H1 (cell line): ENCODE measurements around the gene PRR22. TPM values are rescaled to one million over a fixed set of nuclear protein-coding genes. Genes with fewer than 3 reads are reported as not detected.

Experiments used
- EGR1 ChIP-seq: IDR thresholded peaks from 2 replicates; pipeline ENCODE4 v1.6.1; 2011; ENCODE audit warnings: low read depth, low read length, borderline replicate concordance
- EP300 ChIP-seq, 2 experiments: IDR thresholded peaks; 1 replicate in 1 of 2; 2 replicates in 1 of 2; pipeline ENCODE4 v1.6.1; 2011 to 2012; ENCODE audit warnings: low read depth in 2 of 2, low read length in 2 of 2, mild to moderate bottlenecking in 2 of 2, borderline replicate concordance in 1 of 2, inconsistent platforms in 1 of 2, moderate library complexity in 1 of 2
- FOSL1 ChIP-seq: IDR thresholded peaks from 2 replicates; pipeline ENCODE4 v1.6.1; 2011; ENCODE audit warnings: mild to moderate bottlenecking, low read depth, low read length, moderate library complexity; ENCODE audit not compliant: insufficient read depth
- HDAC2 ChIP-seq, 2 experiments: fragments of 300-600 bp in 1 of 2; sonication (generic) in 1 of 2; IDR thresholded peaks; 2 replicates each; pipeline ENCODE4 v1.6.1; 2011 to 2012; ENCODE audit warnings: low read depth in 2 of 2, low read length in 2 of 2, mild to moderate bottlenecking in 2 of 2, moderate library complexity in 2 of 2, borderline replicate concordance in 1 of 2, inconsistent platforms in 1 of 2
- POLR2AphosphoS5 ChIP-seq: IDR thresholded peaks from 2 replicates; pipeline ENCODE4 v1.6.1; 2011; ENCODE audit warnings: low read depth, low read length
- TAF7 ChIP-seq: optimal IDR thresholded peaks from 2 replicates; pipeline ENCODE3; 2011; ENCODE audit warnings: low read depth, mild to moderate bottlenecking, inconsistent platforms, low read length, moderate library complexity, borderline replicate concordance
- YY1 ChIP-seq: IDR thresholded peaks from 2 replicates; pipeline ENCODE4 v1.6.1; 2011; ENCODE audit warnings: low read depth, mild to moderate bottlenecking, low read length
- polyA plus RNA-seq, 7 experiments: library from polyadenylated mRNA; depleted of rRNA in 3 of 7; stranded (reverse) in 5 of 7; unstranded in 2 of 7; fragments of >200 nt in 5 of 7; fragments of 200-250 nt in 2 of 7; gene quantifications; 1 replicate in 5 of 7; 2 replicates in 1 of 7; 4 replicates in 1 of 7; pipeline versions ENCODE4 v1.2.1 to v1.2.3, GENCODE V29; 2011 to 2013; ENCODE audit warnings: missing spikeins in 2 of 7, mixed read lengths in 2 of 7
- total RNA-seq: library from RNA; stranded (reverse); fragmentation: NEBNext Ultra II Directional; extraction: Animal tissue kit (Norgen Biotek cat#: 25700); gene quantifications from 2 replicates; pipeline ENCODE4 v1.2.1, GENCODE V29; 2021

Gene PRR22
- total and polyA plus RNA-seq, 2 of the 8 experiments (the other 6 are each of a cell fraction or from before 2014, with no cell fraction given) = 1.9 to 2.1 TPM

GRCh38 chr19:5786593-5787408 lies 2.3 kb upstream of the PRR22 start (continued):
- TF ChIP-seq YY1 = no peak
- no peak for TF ChIP-seq EP300 (IDR thresholded peaks at IDR 0.05; ENCODE audit: borderline replicate concordance in 1 of 2, low read depth in 2 of 2, low read length in 2 of 2)
- no peak for TF ChIP-seq EGR1
- TF ChIP-seq POLR2AphosphoS5 = no peak
- no peak for TF ChIP-seq HDAC2 (IDR thresholded peaks at IDR 0.05; ENCODE audit: borderline replicate concordance in 1 of 2, low read depth in 2 of 2, low read length in 2 of 2)
- no peak for TF ChIP-seq FOSL1
- no peak for TF ChIP-seq TAF7
